GM23338 (cell line): ENCODE measurements around the gene PIPOX. TPM values are rescaled to one million over a fixed set of nuclear protein-coding genes. Genes with fewer than 3 reads are reported as not detected.

Experiments used
- ATAC-seq: fragments of 200-7000 bp; cut with Tn5 transposase; 3 replicates; pipeline ENCODE4 v1.9.1; 2020
- DNase-seq: peaks from one replicate; pipeline ENCODE4 v3.0.0-alpha.2; 2015; ENCODE audit warnings: low spot score
- H2AFZ ChIP-seq: fragments of 200-600 bp; sonication (generic); 2 replicates; pipeline ENCODE4 v1.8.0; 2016; ENCODE audit warnings: antibody characterized with exemption, mild to moderate bottlenecking, moderate library complexity
- H3F3A ChIP-seq: fragments of 200-600 bp; sonication (generic); replicated peaks from 2 replicates; pipeline ENCODE4 v1.8.0; 2017; ENCODE audit warnings: antibody characterized with exemption, mixed run types, low read depth
- H3K27ac ChIP-seq: fragments of 200-600 bp; sonication (generic); 2 replicates; pipeline ENCODE4 v1.6.1; 2016; ENCODE audit warnings: low read depth
- H3K27me3 ChIP-seq: fragments of 200-600 bp; sonication (generic); 2 replicates; pipeline ENCODE4 v1.8.0; 2016; ENCODE audit warnings: mild to moderate bottlenecking, mixed run types, moderate library complexity; ENCODE audit not compliant: insufficient read depth
- H3K36me3 ChIP-seq: fragments of 200-600 bp; sonication (generic); 2 replicates; pipeline ENCODE4 v1.8.0; 2016; ENCODE audit warnings: mild to moderate bottlenecking; ENCODE audit not compliant: insufficient read depth
- H3K4me1 ChIP-seq: fragments of 200-600 bp; sonication (generic); 2 replicates; pipeline ENCODE4 v1.8.0; 2016; ENCODE audit warnings: mild to moderate bottlenecking, moderate library complexity; ENCODE audit not compliant: insufficient read depth
- H3K4me2 ChIP-seq: fragments of 200-600 bp; sonication (generic); 2 replicates; pipeline ENCODE4 v1.7.1; 2017; ENCODE audit warnings: mixed run types
- H3K4me3 ChIP-seq: fragments of 200-600 bp; sonication (generic); 2 replicates; pipeline ENCODE4 v1.6.1; 2016; ENCODE audit warnings: mixed run types
- H3K79me2 ChIP-seq: fragments of 200-600 bp; sonication (generic); replicated peaks from 2 replicates; pipeline ENCODE4 v1.8.0; 2017; ENCODE audit warnings: mild to moderate bottlenecking; ENCODE audit not compliant: insufficient read depth
- H3K9me2 ChIP-seq: fragments of 200-600 bp; sonication (generic); 2 replicates; pipeline ENCODE4 v1.8.0; 2017; ENCODE audit not compliant: insufficient read depth
- H4K20me1 ChIP-seq: fragments of 200-600 bp; sonication (generic); replicated peaks from 2 replicates; pipeline ENCODE4 v1.8.0; 2017; ENCODE audit warnings: mild to moderate bottlenecking; ENCODE audit not compliant: insufficient read depth
- H3K27ac Mint-ChIP-seq: 2 replicates; pipeline ENCODE4 v1.8.0; 2020; ENCODE audit warnings: inconsistent platforms, mild to moderate bottlenecking, moderate library complexity, mixed read lengths
- H3K27me3 Mint-ChIP-seq: 3 replicates; pipeline ENCODE4 v1.8.0; 2022; ENCODE audit warnings: low read depth, mild to moderate bottlenecking, moderate library complexity, mixed read lengths, inconsistent platforms; ENCODE audit not compliant: insufficient read depth, poor library complexity
- H3K36me3 Mint-ChIP-seq: 3 replicates; pipeline ENCODE4 v1.8.0; 2021; ENCODE audit warnings: low read depth, mild to moderate bottlenecking, inconsistent platforms, moderate library complexity, mixed read lengths
- H3K4me1 Mint-ChIP-seq: 3 replicates; pipeline ENCODE4 v1.8.0; 2020; ENCODE audit warnings: mild to moderate bottlenecking, inconsistent platforms, mixed read lengths
- H3K4me3 Mint-ChIP-seq: 3 replicates; pipeline ENCODE4 v1.8.0; 2021; ENCODE audit warnings: moderate library complexity, mild to moderate bottlenecking, inconsistent platforms, mixed read lengths
- H3K9me3 Mint-ChIP-seq: 3 replicates; pipeline ENCODE4 v1.8.0; 2020; ENCODE audit warnings: moderate library complexity, mild to moderate bottlenecking, inconsistent platforms, mixed read lengths
- CREB1 ChIP-seq: fragments of 250-450 bp; sonication (Bioruptor Pico); IDR thresholded peaks from 2 replicates; pipeline ENCODE4 v1.5.0; 2020; ENCODE audit warnings: low read depth, mild to moderate bottlenecking, moderate library complexity
- CTCF ChIP-seq, 2 experiments: fragments of 200-600 bp in 1 of 2; sonication (generic) in 1 of 2; conservative IDR thresholded peaks; 2 replicates each; pipeline versions ENCODE4 v1.5.1 to v1.6.1; 2016 to 2017; ENCODE audit warnings: antibody characterized with exemption in 2 of 2, low read depth in 2 of 2, mild to moderate bottlenecking in 2 of 2, moderate library complexity in 1 of 2
- ETS1 ChIP-seq: IDR thresholded peaks from 2 replicates; pipeline ENCODE4 v1.6.1; 2016; ENCODE audit warnings: antibody characterized with exemption
- EZH2 ChIP-seq: fragments of 200-600 bp; sonication (generic); IDR thresholded peaks from one replicate; pipeline ENCODE4 v1.8.0; 2017; ENCODE audit warnings: antibody characterized with exemption, mild to moderate bottlenecking, low read depth; ENCODE audit not compliant: unreplicated experiment
- EZH2phosphoT487 ChIP-seq: fragments of 200-600 bp; sonication (generic); IDR thresholded peaks from one replicate; pipeline ENCODE4 v1.8.1; 2018; ENCODE audit warnings: antibody characterized with exemption; ENCODE audit not compliant: unreplicated experiment
- JUNB ChIP-seq: IDR thresholded peaks from one replicate; pipeline ENCODE4 v1.6.1; 2016; ENCODE audit warnings: antibody characterized with exemption; ENCODE audit not compliant: unreplicated experiment
- NANOG ChIP-seq: IDR thresholded peaks from 2 replicates; pipeline ENCODE4 v1.6.1; 2016; ENCODE audit warnings: antibody characterized with exemption, borderline replicate concordance
- POLR2AphosphoS5 ChIP-seq: IDR thresholded peaks from 2 replicates; pipeline ENCODE4 v1.6.1; 2016; ENCODE audit warnings: antibody characterized with exemption, low read depth
- REST ChIP-seq: IDR thresholded peaks from one replicate; pipeline ENCODE4 v1.6.1; 2018; ENCODE audit warnings: antibody characterized with exemption; ENCODE audit not compliant: unreplicated experiment
- STAT1 ChIP-seq: IDR thresholded peaks from one replicate; pipeline ENCODE4 v1.6.1; 2016; ENCODE audit warnings: antibody characterized with exemption; ENCODE audit not compliant: unreplicated experiment
- ZNF114 ChIP-seq: fragments of 250-450 bp; sonication (Bioruptor Pico); IDR thresholded peaks from 2 replicates; pipeline ENCODE4 v1.5.0; 2020; ENCODE audit warnings: mild to moderate bottlenecking, moderate library complexity
- ZNF331 ChIP-seq: fragments of 250-450 bp; sonication (Bioruptor Pico); IDR thresholded peaks from 2 replicates; pipeline ENCODE4 v1.5.0; 2020; ENCODE audit warnings: low read depth, mild to moderate bottlenecking, moderate library complexity
- ZNF462 ChIP-seq: fragments of 250-450 bp; sonication (Bioruptor Pico); IDR thresholded peaks from 2 replicates; pipeline ENCODE4 v1.5.0; 2020; ENCODE audit warnings: mild to moderate bottlenecking, moderate library complexity
- polyA plus RNA-seq: library from polyadenylated mRNA; unstranded; fragments of >200 nt; fragmentation: Nextera tagmentation; extraction: Ambion mirVana; gene quantifications from 2 replicates; pipeline ENCODE4 v1.2.1, GENCODE V29; 2016
- total RNA-seq: library from RNA; depleted of rRNA; stranded (reverse); fragments of >200 nt; shearing (Covaris generic); gene quantifications from 2 replicates; pipeline ENCODE4 v1.2.3, GENCODE V29; 2014

Gene PIPOX
- total and polyA plus RNA-seq, 2 experiments from 2014 or later = 22.6 to 34.6 TPM

- H3K27ac Mint-ChIP-seq = no peak overlapping the region
- ATAC-seq = no peak
Measured at GRCh38 chr17:29066047-29066446, 23.1 kb downstream of the PIPOX start.

More at GRCh38 chr17:29066047-29066446, 23.1 kb downstream of the PIPOX start:
- Mint-ChIP-seq H3K4me1 (peaks cover 54% of the 10 kb centered on the region), H3K36me3 (no peaks in the 10 kb centered on the region), H3K9me3 (no peaks in the 10 kb centered on the region), H3K4me3 (no peak overlapping the region), H3K27me3 (peaks cover 13% of the 10 kb centered on the region)
- no peaks in the 10 kb centered on the region for H4K20me1 ChIP-seq
- H3K4me1 ChIP-seq = peaks cover 32% of the 10 kb centered on the region
- no peaks in the 10 kb centered on the region for H3K79me2 ChIP-seq
- no peaks in the 10 kb centered on the region for H3K27me3 ChIP-seq
- TF ChIP-seq ZNF114 (CRISPR knock-in tag) = no peak
- no peak for TF ChIP-seq STAT1
- no peak for TF ChIP-seq REST
- TF ChIP-seq EZH2 = no peak
- TF ChIP-seq JUNB = no peak
- TF ChIP-seq CTCF (conservative IDR thresholded peaks at IDR 0.05; ENCODE audit: low read depth in 2 of 2) = no peak
- TF ChIP-seq ZNF462 (CRISPR knock-in tag) = no peak
- no peak for TF ChIP-seq POLR2AphosphoS5
- TF ChIP-seq NANOG = no peak
- TF ChIP-seq ETS1 = no peak
- no peak for TF ChIP-seq ZNF331
- TF ChIP-seq CREB1 (CRISPR knock-in tag) = no peak
- no peak for TF ChIP-seq EZH2phosphoT487
- H3K9me2 ChIP-seq = no peaks in the 10 kb centered on the region
- no peaks in the 10 kb centered on the region for H3K36me3 ChIP-seq
- no peak overlapping the region for H2AFZ ChIP-seq
- no peak overlapping the region for H3K4me3 ChIP-seq
- H3F3A ChIP-seq = peaks cover 5% of the 10 kb centered on the region; the same call in 1 of the 2 replicates
- DNase-seq = no peak
- H3K4me2 ChIP-seq = no peak overlapping the region
- no peak overlapping the region for H3K27ac ChIP-seq
